Neural progenitor cell (in vitro differentiated cells): ENCODE measurements around the gene TRAF2. TPM values are rescaled to one million over a fixed set of nuclear protein-coding genes. Genes with fewer than 3 reads are reported as not detected.

Experiments used
- DNase-seq: peaks from one replicate; pipeline ENCODE4 v3.0.0-alpha.2; 2016; ENCODE audit warnings: low spot score
- H2AFZ ChIP-seq: fragments of 200-600 bp; sonication (generic); replicated peaks from 2 replicates; pipeline ENCODE4 v1.6.1; 2016; ENCODE audit warnings: antibody characterized with exemption
- H3F3A ChIP-seq: fragments of 200-600 bp; sonication (generic); 2 replicates; pipeline ENCODE4 v1.6.1; 2016; ENCODE audit warnings: antibody characterized with exemption, low read depth
- H3K27ac ChIP-seq: fragments of 200-600 bp; sonication (generic); 2 replicates; pipeline ENCODE4 v1.5.1; 2016; ENCODE audit warnings: mild to moderate bottlenecking
- H3K27me3 ChIP-seq: fragments of 200-600 bp; sonication (generic); 2 replicates; pipeline ENCODE4 v1.6.1; 2016; ENCODE audit warnings: mild to moderate bottlenecking, moderate library complexity
- H3K36me3 ChIP-seq: fragments of 200-600 bp; sonication (generic); 2 replicates; pipeline ENCODE4 v1.5.1; 2016
- H3K4me1 ChIP-seq: fragments of 200-600 bp; sonication (generic); 2 replicates; pipeline ENCODE4 v1.6.1; 2016; ENCODE audit warnings: mixed run types
- H3K4me2 ChIP-seq: fragments of 200-600 bp; sonication (generic); 2 replicates; pipeline ENCODE4 v1.6.1; 2016
- H3K4me3 ChIP-seq: fragments of 200-600 bp; sonication (generic); 2 replicates; pipeline ENCODE4 v1.5.1; 2016
- H3K79me2 ChIP-seq: fragments of 200-600 bp; sonication (generic); 2 replicates; pipeline ENCODE4 v1.6.1; 2016; ENCODE audit warnings: low read depth
- H3K9ac ChIP-seq: fragments of 200-600 bp; sonication (generic); 2 replicates; pipeline ENCODE4 v1.6.1; 2016
- H3K9me3 ChIP-seq: fragments of 200-600 bp; sonication (generic); 2 replicates; pipeline ENCODE4 v1.5.1; 2016; ENCODE audit warnings: low read depth
- H4K20me1 ChIP-seq: fragments of 200-600 bp; sonication (generic); 2 replicates; pipeline ENCODE4 v1.6.1; 2016; ENCODE audit warnings: low read depth
- H3K27ac Mint-ChIP-seq: 3 replicates; pipeline ENCODE4 v1.8.0; 2021; ENCODE audit warnings: mixed read lengths
- H3K27me3 Mint-ChIP-seq: 2 replicates; pipeline ENCODE4 v1.8.0; 2022; ENCODE audit warnings: low read depth, mild to moderate bottlenecking, inconsistent platforms, moderate library complexity, mixed read lengths; ENCODE audit not compliant: insufficient read depth
- H3K36me3 Mint-ChIP-seq: 3 replicates; pipeline ENCODE4 v1.8.0; 2021; ENCODE audit warnings: mixed read lengths
- H3K4me1 Mint-ChIP-seq: 3 replicates; pipeline ENCODE4 v1.8.0; 2021; ENCODE audit warnings: mixed read lengths
- H3K4me3 Mint-ChIP-seq: 3 replicates; pipeline ENCODE4 v1.8.0; 2021; ENCODE audit warnings: mild to moderate bottlenecking, moderate library complexity, mixed read lengths
- H3K9me3 Mint-ChIP-seq: 3 replicates; pipeline ENCODE4 v1.8.0; 2020; ENCODE audit warnings: mixed read lengths
- CTCF ChIP-seq: fragments of 200-600 bp; sonication (generic); IDR thresholded peaks from 2 replicates; pipeline ENCODE4 v1.5.1; 2017; ENCODE audit warnings: antibody characterized with exemption, mild to moderate bottlenecking
- EZH2 ChIP-seq: fragments of 200-600 bp; sonication (generic); IDR thresholded peaks from 2 replicates; pipeline ENCODE4 v1.6.1; 2017; ENCODE audit warnings: antibody characterized with exemption, mild to moderate bottlenecking, moderate library complexity
- EZH2phosphoT487 ChIP-seq: fragments of 200-600 bp; sonication (generic); IDR thresholded peaks from 2 replicates; pipeline ENCODE4 v1.6.1; 2017; ENCODE audit warnings: antibody characterized with exemption
- total RNA-seq: library from RNA; depleted of rRNA; stranded (reverse); fragments of >200 nt; gene quantifications from 2 replicates; pipeline ENCODE4 v1.2.3, GENCODE V29; 2015; ENCODE audit warnings: low replicate concordance

TRAF2 gene
- total RNA-seq, 1 donor from 2014 or later = 16.1 TPM

- H4K20me1 ChIP-seq = peaks cover 34% of the 10 kb centered on the region
- H3F3A ChIP-seq = no peaks in the 10 kb centered on the region
- H3K4me1 ChIP-seq = no peaks in the 10 kb centered on the region
- H2AFZ ChIP-seq = no peak overlapping the region
- no peak overlapping the region for H3K27ac ChIP-seq
- H3K27me3 ChIP-seq = no peaks in the 10 kb centered on the region
- peaks cover 17% of the 10 kb centered on the region for H3K36me3 Mint-ChIP-seq
- H3K9ac ChIP-seq = no peak overlapping the region
- H3K36me3 ChIP-seq = peaks cover 3% of the 10 kb centered on the region
- no peaks in the 10 kb centered on the region for H3K9me3 Mint-ChIP-seq
- H3K4me1 Mint-ChIP-seq = no peaks in the 10 kb centered on the region
- H3K27ac Mint-ChIP-seq = no peak overlapping the region
- H3K9me3 ChIP-seq = no peaks in the 10 kb centered on the region
- H3K4me3 Mint-ChIP-seq = peak overlapping the region; percentile 29
- H3K4me3 ChIP-seq = no peak overlapping the region
- H3K4me2 ChIP-seq = no peak overlapping the region
- no peak for DNase-seq
- peaks cover 7% of the 10 kb centered on the region for H3K27me3 Mint-ChIP-seq
- peaks cover 15% of the 10 kb centered on the region for H3K79me2 ChIP-seq
- no peak for TF ChIP-seq CTCF
- TF ChIP-seq EZH2 = no peak
- TF ChIP-seq EZH2phosphoT487 = no peak
Observed at GRCh38 chr9:136900556-136900955, 14.2 kb downstream of the TRAF2 start.

GRCh38 chr9:136900988-136901515, 14.7 kb downstream of the TRAF2 start:
- H3K79me2 ChIP-seq = peaks cover 10% of the 10 kb centered on the region
- H3K36me3 Mint-ChIP-seq = peaks cover 17% of the 10 kb centered on the region
- no peak overlapping the region for H3K4me2 ChIP-seq
- peaks cover 3% of the 10 kb centered on the region for H3K36me3 ChIP-seq
- no peaks in the 10 kb centered on the region for H3F3A ChIP-seq
- peaks cover 7% of the 10 kb centered on the region for H3K27me3 Mint-ChIP-seq
- H3K27ac Mint-ChIP-seq = no peak overlapping the region
- no peaks in the 10 kb centered on the region for H3K27me3 ChIP-seq
- TF ChIP-seq CTCF (no peak), EZH2 (no peak), EZH2phosphoT487 (no peak)
- H3K9me3 ChIP-seq = no peaks in the 10 kb centered on the region
- H3K4me1 ChIP-seq = no peaks in the 10 kb centered on the region
- no peak overlapping the region for H3K4me3 Mint-ChIP-seq
- H3K4me1 Mint-ChIP-seq = no peaks in the 10 kb centered on the region
- DNase-seq = no peak
- H2AFZ ChIP-seq = no peak overlapping the region
- no peak overlapping the region for H3K27ac ChIP-seq
- H3K4me3 ChIP-seq = no peak overlapping the region
- H3K9me3 Mint-ChIP-seq = no peaks in the 10 kb centered on the region
- H4K20me1 ChIP-seq = peaks cover 29% of the 10 kb centered on the region
- H3K9ac ChIP-seq = no peak overlapping the region

GRCh38 chr9:136901516-136902258, 15.4 kb downstream of the TRAF2 start:
- peaks cover 24% of the 10 kb centered on the region for H4K20me1 ChIP-seq
- H3K4me3 Mint-ChIP-seq = no peak overlapping the region
- H2AFZ ChIP-seq = no peak overlapping the region
- H3K4me1 ChIP-seq = no peaks in the 10 kb centered on the region
- H3F3A ChIP-seq = no peaks in the 10 kb centered on the region
- H3K4me1 Mint-ChIP-seq = no peaks in the 10 kb centered on the region
- no peak overlapping the region for H3K27ac Mint-ChIP-seq
- peaks cover 7% of the 10 kb centered on the region for H3K79me2 ChIP-seq
- H3K9me3 ChIP-seq = no peaks in the 10 kb centered on the region
- H3K27me3 ChIP-seq = no peaks in the 10 kb centered on the region
- peaks cover 7% of the 10 kb centered on the region for H3K27me3 Mint-ChIP-seq
- no peak overlapping the region for H3K9ac ChIP-seq
- H3K4me2 ChIP-seq = no peak overlapping the region
- peaks cover 3% of the 10 kb centered on the region for H3K36me3 ChIP-seq
- H3K36me3 Mint-ChIP-seq = peaks cover 20% of the 10 kb centered on the region
- no peak overlapping the region for H3K4me3 ChIP-seq
- DNase-seq = no peak
- no peak overlapping the region for H3K27ac ChIP-seq
- TF ChIP-seq EZH2phosphoT487 = no peak
- no peak for TF ChIP-seq EZH2
- TF ChIP-seq CTCF = no peak
- H3K9me3 Mint-ChIP-seq = no peaks in the 10 kb centered on the region
